NCI-H510A (cell line): ENCODE data around the gene RASIP1.
A peak's percentile ranks its signal among the peaks of the same experiment; 100 is the strongest.
"Not testable (repeated sequence)": the region's sequence is repeated elsewhere in the genome, so short reads cannot be mapped to it uniquely, and the experiment has no call there.

ENCODE experiments used
- DNase-seq: peaks from one replicate; lab custom pipeline; 2025; lab: John Stamatoyannopoulos, UW

RASIP1 gene

DNA sequence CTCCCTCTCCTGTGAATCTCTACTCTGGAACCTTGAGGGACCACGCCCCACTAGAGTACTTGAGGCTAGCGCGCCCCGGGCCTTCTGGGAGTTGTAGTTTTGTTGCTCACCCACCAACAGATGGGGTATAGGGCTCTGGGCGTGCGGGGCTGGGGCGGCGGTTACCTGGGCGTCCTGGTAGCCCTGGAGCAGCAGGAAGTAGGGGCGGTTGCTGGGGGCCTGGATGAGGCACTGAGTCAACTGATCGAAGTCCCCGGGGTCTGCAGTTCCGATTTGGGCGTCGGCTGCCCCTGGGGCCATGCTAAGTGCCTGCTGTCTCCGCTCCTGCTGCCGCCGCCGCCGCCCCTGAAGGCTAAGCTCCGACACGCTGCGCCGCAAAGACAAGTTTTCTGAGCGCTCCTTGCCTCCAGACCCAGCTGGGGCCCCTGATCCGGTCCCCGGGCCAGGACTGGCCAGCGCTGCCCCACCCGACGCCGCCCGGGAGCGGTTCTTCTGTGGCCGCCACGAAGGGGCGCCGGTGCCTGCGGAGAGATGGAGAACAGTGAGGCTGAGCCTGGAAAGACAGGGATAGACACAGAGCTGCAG is 5.3 kb downstream of the RASIP1 start:
- DNase-seq = no peak

DNA sequence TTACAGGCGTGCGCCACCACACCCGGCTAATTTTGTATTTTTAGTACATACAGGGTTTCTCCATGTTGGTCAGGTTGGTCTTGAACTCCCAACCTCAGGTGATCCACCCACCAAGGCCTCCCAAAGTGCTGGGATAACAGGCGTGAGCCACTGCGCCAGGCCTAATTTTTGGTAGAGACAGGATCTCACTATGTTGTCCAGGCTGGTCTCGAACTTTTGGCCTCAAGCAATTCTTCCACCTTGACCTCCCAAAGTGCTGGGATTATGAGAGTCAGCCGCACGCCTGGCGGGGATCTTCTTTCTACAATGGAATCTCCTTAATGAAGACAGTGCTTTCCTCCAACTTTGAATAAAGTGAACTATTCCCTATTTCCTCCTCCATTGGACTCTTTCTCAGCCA is 5.8 kb downstream of the RASIP1 start:
- no peak for DNase-seq

DNA sequence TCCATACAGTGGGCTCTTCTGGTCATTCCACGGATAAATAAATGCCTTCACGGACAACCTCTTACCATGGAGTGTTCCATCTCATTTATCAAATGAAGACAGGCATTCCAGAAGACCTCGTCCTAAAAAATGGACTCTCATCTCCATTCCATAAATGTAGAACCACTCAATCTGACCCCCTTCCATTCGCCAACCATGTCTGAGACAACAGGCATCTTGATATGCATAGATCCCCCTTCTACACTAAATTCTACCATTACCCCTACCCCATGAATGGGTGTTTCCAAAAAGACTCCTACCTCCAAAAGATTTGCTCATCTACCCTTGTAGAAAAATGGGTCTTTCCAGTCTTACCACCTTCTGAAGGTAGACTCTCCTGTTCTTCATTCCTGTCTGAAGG is 9.0 kb downstream of the RASIP1 start:
- no peak for DNase-seq

DNA sequence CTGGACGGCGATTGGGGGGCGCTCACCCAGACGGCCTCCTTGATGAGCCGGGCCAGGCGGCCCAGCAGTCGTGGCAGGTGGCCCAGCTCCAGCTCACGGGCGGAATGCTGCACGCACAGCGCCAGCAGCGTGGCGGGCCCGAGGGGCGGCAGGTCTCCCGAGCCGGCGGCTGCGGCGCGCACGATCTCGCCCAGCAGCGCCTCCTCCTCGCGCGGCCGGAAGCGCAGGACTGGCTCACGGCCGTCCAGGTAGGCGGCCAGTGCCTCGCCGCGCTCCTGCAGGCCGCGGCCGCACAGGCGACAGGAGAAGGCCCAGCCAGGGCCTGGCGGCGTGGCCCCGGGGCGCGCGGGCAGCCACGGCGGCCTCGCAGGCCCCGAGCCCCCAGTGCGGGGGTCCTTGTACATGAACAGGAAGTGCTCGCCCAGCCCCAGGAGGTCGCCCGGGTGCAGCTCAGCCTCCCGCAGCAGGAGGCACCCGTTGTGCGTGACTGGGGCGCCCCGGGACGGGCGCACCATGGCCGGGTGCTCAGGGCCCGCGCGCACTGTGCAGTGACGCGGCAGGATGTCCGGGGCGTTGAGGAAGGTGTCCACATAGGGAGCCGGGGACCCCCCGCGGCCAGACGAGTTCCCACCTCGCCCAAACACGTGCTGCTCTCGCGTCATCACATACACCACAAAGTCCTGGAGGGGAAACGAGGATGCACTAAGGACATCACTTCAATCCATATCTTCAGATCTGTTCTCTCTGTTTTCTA is 11.3 kb downstream of the RASIP1 start:
- no peak for DNase-seq

DNA sequence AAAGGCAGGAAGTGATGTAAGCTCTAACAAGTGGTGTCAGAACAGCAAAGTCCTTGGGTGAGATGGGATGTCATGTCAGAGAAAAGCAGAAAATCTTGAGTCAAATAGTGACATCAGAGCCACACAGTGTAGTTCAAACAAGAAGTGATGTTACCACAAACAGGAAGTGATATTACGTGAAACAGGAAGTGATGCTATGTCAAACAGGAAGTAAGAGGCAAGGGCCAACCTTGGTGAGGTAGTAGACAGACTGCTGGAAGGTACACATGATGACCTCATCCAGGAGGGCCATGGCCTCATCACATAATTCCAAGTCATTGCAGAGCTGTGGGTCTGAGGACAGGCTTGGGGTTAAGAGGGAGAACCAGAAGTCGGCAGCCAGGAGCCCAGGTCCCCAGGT is 13.9 kb downstream of the RASIP1 start:
- DNase-seq = no peak

DNA sequence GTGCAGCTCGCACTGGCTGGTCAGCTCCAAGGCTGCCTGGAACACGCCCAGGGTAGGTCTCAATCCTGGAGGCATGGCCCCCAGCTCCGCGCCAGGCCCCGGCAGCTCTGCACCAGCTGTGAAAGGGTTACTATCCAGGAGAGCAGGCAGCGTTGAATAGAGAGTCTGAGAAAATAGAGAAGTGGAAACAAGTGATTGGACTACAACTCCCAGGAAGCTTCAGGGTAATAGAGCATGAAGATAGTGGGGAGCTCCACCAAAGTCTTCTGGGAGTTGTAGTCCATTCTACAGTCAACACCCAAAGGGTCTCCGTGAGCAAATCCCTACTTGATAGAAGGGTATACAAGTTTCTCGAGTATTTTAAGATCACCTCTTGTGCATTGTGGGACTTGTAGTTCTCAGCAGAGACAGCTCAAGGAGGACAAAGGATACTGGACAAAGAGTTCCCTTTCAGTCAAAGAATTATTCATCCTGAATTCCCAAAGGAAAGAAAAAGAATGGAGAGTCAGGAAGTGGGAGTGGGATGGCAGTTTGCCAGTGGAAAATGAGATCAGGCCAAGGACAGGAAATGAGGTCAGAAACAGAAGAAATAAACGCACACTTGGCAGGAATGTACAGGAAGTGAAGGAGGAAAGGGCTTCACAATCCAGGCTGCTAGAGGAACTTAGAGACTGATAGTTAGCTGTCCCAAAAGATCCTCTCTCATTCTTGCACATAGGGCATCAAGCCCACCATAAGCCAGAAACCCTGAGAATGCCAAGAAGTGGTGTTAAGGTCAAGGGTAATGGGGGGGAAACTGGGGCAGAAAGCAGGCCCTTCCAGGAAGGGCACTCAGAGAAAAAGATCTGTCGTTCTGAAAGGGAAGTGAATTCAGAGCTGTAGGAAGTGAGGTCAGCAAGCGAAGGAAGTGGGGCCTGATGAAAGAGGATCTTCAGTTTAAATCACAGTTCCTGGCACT is 15.3 kb downstream of the RASIP1 start:
- DNase-seq = no peak

DNA sequence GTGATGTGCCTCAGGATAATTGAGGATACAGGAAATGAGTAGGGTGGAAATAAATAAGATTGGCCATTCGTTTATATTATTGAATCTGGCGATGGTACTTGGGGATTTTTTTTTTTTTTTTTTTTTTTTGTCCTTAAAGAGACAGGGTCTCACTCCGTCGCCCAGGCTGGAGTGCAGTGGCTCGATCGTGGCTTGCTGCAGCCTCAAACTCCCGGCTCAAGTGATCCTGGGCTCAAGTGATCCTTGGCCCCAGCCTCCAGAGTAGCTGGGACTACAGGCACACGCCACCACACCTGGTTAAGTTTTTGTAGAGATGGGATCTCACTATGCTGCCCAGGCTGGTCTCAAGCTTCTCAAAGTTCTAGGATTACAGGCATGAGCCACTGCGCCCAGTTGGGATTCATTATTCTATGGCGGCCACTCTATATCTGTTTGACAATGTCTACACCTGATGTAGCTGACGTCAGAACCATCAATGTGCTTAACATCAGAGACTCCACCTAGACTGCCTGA is 18.2 kb downstream of the RASIP1 start:
- DNase-seq = no peak

DNA sequence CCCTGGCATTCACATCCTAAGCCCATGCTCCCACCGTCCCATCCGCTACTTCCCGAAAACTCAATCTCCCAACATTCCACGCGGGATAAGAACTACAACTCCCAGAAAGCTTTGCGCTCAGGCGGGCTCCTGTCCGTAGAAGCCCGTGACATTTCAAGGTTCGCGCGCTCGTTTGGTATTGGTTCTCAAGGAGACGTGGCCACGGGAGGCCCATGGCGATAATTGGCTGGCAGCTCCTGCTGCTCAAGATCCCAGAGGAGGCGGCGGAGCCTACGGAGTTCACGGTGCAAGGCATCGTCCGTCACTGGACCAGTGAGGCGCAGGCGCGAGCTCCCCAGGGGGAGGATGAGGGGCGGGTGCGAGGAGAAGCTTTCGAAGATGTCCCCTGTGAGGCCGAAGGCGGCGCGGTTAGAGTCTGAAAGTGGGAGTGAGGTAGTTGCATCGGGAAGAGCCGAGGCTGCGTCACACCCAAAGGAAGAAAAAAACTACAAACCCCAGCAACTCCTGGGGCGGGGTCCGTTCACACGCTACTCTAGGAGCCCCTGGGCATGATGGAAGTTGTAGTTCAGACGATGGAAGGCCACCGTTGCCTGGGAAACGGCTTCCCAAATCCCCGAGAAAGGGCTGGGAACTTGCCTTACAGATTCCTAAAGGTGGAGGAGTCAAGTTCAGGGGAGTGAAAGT is 19.7 kb downstream of the RASIP1 start:
- DNase-seq = peak; percentile 97

DNA sequence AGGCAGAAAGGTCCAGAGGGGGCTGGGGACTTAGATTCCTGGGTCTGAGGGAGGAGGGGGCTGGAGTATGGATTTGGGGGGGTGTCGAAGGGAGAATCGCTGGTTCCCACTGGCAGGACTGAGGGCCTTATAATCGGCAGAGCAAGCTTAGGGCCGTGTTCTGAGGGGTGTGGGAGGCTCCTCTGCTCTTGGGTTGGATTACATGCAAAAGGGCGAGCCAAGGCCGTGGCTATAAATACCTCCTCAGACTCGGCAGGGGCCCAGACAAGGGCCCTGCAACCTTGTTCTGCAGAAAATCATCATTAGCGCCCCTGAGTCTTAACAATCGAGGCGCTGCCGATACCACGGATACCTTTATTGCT is 20.2 kb downstream of the RASIP1 start:
- no peak for DNase-seq

DNA sequence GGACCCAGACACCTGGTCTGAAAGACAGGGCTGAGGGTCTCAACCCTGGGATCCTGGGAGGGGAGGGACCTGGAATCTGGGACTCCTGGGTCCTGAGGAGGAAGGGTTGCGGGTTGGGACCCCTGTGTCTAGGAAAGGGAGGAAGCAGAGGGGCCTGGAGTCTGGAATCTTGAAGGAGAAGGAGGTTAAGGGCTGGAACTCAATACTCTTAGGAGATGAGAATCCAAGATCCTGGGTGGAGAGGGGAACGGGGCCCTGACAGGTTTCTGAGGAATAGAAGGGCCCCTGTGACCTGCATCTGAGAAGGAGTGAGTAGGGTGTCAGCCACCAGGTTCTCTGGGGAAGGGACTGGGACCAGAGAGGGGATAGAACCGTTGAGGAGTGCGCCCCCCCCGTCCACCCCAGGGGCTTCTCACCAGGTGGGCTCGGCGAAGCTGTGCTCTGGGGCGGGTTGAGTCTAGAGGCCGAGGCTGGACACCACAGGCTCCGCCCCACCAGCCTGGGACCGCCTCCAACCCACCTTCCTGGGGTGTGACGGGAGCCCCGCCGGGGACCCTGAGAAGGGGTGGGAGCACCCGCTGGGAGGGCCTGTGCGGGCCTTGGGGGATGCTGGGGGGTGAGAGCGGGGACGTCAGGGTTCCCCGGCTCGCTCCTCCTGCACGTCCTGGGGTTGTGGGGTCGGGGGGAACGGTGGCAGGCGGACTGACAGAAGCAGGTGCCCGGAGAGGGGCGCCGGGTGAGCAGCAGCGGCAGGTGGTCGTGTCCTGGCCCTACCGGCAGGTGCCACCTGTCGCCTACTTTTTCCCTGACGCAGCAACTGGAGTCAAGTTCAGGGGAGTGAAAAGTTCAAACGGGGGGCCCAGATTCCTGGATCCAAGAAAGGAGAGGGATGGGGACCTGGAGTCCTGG is 20.9 kb downstream of the RASIP1 start, which contains the start of gene MAMSTR:
Gene MAMSTR (minus strand): TSS at position 463 of the 909 bp plus-strand sequence. CDS start 694 bp downstream, outside the sequence.
- DNase-seq = no peak

DNA sequence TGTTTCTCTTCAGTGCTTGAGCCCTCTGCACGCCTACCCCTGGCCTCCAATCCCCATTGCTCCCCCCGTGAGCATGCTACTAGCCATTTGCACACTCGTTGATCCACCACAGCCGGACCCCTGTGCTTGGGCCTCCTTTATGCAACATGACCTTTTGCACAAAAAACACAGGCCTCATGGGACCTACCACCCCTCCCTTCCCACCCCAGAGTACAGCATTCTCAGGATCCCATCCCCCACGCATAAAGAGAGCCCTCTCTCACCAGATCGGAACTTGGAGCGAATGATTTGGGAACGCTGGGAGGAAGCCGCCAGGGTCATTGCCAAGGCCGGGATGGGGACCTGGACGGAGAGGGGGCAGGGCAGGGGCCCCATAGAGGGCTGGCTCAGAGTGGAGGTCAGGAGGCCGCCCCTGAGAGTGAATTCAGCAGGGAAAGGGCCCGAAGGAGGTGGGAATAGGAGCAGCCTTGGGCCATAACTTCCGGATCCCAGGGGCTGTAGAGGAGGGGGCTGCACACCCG is 21.6 kb downstream of the RASIP1 start:
- no peak for DNase-seq

DNA sequence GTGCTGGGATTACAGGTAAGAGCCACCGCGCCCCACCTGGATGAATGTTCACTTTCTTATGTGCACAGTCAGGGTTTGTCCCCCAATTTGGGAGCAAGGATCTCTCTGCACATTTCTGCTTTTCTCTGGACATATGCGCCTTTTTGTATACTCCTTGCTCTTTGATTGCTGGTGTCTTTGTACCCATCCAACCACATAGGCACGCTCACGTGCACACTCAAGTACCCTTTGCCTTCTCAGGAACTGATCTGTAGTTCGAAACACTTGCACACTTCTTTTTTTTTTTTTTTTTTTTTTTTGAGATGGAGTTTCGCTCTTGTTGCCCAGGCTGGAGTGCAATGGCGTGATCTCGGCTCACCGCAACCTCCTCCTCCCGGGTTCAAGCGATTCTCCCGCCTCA is 22.3 kb downstream of the RASIP1 start:
- not testable (repeated sequence) for DNase-seq

DNA sequence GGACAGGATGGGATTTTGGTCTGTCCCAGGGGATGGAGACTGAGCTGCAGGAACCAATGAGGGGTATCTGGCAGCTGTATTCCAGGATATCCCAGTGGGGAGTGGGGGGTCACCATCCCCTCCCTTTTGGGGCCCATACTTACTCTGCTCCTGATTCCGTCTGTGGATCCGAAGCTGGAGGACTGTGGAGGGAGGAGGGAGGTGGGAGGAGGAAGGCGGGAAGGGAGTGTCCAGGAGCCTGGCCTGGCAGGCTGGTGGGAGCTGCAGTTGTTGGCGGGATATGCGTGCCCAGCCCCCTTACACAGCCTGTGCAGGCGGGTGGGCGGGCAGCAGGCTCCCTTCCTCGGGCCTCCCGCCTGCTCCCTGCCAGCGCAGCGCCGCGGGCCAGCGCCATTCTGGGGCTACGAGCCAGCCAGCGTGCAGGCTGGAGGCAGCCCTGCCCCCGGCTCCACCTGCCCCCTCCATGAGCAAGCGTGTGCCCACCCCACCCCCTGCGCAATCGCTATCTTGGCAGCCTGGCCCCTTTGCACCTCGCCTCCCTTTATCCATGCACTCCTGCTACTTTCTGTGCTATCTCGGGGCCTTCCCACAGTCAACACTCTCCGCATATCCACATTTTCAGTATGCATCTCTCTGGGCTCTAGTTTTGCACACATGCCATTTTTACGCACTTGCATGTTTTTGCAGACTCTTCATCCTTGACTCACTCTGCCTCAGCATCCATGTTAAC is 23.7 kb downstream of the RASIP1 start:
- peak; percentile 50 for DNase-seq

DNA sequence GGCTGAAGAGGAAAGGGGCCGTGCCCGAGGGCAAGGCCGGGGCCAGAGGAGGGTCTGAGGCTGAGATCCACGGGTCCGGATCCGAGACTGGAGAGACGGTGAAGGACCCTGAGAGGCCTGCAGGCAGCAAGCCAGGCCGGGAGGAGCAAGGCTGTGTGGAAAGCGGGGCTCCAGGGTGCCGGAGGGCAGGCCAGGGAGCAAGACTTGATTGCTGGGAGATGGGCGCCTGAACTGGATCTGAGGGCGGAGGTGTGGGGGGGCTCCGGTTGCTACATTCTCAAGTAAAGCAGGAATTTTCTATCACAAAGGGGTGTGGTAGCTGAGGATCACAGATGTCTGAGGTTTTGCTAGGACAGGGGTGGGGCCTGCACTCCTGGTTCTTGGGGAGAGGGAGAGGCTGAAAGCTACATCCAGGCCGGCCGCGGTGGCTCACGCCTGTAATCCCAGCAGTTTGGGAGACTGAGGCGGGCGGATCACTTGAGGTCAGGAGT is 24.7 kb downstream of the RASIP1 start:
- DNase-seq = no peak

DNA sequence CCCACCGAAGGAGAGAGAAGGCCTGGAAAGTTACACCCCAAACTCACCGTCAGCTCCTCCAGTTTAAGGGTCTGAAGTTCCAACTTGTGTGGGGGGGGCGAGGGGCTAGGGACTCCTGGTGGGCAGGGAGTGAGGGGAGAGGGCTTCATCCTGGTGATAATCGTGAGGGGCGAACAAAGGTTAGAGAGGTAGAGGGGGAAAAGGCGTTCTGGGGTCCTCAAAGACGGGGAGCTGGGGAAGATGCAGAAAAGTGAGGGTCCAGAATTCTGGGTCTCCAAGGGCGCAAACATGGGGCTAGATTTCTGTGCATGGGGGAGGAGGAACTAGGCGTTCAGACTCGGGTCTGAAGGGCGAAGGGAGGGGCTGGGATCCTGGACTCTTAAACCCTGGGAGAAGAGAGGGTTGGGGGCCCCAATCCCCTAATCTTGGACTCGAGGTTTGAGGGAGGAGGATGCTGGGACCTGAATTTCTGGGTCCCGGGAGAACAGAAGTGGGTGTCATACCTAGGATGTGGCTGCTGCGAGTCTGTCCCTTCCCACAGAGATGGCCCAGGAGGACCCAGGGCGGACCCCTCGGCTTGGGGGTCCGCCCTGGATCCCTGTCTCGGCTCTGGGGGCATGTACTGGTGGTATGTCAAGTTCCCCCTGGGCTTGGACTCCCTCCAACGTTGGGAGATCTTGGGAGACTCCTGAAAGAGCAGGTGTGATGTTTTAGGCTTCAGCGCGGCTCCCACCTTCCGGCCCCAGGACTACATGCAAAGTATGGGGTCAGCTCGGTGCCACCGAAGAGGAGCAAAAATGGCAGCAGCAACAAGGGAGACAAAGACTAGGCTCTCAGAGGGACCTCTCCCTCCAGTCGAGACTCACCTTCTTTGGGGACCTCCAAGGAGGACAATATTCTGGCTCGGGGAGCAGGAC is 25.4 kb downstream of the RASIP1 start:
- no peak for DNase-seq

DNA sequence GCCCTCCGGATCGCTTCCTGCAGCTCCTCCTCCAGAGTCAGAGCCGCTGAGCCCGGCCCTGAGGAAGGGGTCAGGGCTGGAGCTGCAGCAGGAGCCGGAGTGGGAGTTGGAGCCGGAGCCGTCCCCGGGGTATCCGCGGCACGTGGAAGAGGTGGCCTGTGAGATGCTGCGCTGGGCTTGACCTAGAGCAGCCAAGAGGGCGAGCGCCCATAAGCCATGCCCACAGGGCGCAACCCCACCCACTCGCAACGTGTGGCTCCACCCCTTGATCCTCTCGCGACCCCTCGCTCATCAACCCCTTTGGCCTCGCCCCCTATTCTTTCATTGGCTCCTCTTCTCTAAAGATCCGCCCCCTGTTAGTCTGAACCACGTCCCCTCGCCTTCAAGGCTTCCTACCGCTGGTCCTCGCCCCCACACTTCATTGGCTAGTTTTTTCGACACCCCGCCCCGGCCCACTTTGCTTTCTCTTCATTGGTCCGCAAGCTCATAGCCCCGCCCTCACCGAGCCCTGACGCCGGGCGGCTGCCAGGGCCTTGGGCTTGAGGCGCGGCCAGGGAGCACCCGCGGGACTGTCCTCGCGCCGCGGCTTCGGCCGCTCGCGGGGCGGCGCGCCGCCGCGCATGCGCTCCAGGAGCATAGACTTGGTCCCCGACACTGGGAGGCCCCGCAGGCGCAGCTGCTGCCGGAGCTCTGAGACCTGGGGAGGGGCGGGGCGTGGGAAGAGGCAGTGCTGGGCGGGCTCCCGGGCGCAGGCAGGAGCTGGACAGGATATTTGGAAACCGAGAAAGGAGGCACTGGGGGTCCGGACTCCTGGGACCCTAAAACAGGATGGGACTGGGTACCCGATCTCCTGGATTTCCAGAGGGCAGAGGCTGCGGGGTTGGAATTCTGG is 26.3 kb downstream of the RASIP1 start:
- peak; percentile 99 for DNase-seq

DNA sequence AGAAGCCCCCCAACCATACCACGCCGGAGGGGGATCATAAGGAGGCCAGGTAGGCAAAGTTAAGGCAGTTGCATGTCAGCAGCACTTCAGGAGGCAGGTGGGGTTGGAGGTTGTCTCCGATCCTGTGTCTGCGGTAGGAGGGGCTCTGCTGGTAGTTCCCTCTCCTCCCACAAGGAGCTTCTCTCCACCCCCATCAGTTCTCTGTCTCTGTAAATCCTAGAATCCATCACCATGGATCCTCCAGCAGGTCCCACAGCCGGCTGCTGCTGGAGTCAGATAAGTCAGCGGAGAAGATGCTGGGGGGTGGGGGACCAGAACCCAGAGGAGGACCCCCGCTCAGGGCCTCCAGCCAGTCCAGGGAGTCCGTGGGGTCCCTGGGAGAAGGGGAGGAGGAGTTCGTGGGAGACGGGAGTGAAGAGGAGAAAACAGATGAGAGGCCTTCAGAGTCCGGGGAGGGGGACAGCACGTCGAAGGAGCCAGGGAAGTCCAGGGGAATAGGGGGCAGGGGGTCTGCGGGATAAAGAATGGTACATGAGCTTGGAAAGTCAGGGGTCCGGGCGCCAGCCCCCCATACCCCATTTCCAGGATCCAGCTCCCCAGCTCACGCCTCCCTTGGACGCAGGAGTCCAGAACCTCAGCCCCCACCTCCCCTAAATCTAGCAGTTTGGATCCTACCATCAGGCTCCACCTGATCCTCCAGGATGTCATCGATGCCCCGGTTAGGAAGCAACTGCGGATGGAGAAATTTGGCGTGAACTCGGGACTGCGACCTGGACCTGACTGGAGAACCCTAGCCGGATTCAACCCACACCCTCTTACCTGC is 27.2 kb downstream of the RASIP1 start:
- peak; percentile 68 for DNase-seq
